Urinary bladder (tissue), 4 donors: Measurements from ENCODE around the gene LEPR. TPM values are rescaled to one million over a fixed set of nuclear protein-coding genes. Genes with fewer than 3 reads are reported as not detected.
"Not testable (repeated sequence)": the region's sequence is repeated elsewhere in the genome, so short reads cannot be mapped to it uniquely, and the experiment has no call there.

Source experiments
- DNase-seq: peaks from one replicate; pipeline ENCODE4 v3.0.0-alpha.2; 2015; ENCODE audit errors: extremely low spot score
- H3K27ac ChIP-seq: one replicate; pipeline ENCODE4 v1.5.1; 2013; ENCODE audit warnings: low read depth, mild to moderate bottlenecking, moderate library complexity
- H3K36me3 ChIP-seq: one replicate; pipeline ENCODE4 v1.6.1; 2013; ENCODE audit warnings: mild to moderate bottlenecking, moderate library complexity; ENCODE audit not compliant: insufficient read depth
- H3K4me1 ChIP-seq: one replicate; pipeline ENCODE4 v1.6.1; 2013; ENCODE audit warnings: mild to moderate bottlenecking, moderate library complexity; ENCODE audit not compliant: insufficient read depth
- H3K4me3 ChIP-seq: one replicate; pipeline ENCODE4 v1.5.1; 2013; ENCODE audit warnings: low read depth, low read length
- WGBS: extraction: QIAGEN DNeasy Blood & Tissue Kit; methylation state at CpG from one replicate; pipeline ENCODE4 v1.1.7; 2013; 5-methylcytosine and 5-hydroxymethylcytosine counted together
- polyA plus RNA-seq: library from polyadenylated mRNA; stranded (reverse); fragments of 200-250 nt; gene quantifications from one replicate; pipeline ENCODE4 v1.2.3, GENCODE V29; 2013
- small RNA-seq: library from RNA; depleted of rRNA; stranded (forward); fragments of <200 nt; gene quantifications from one replicate; pipeline ENCODE3, GENCODE V24; 2014
- total RNA-seq: library from RNA; depleted of rRNA; stranded (reverse); fragments of >200 nt; gene quantifications from one replicate; pipeline ENCODE4 v1.2.3, GENCODE V29; 2014
- donor health status: healthy with polysubstance abuse.
- donor health status: healthy.

Gene LEPR
- total and polyA plus RNA-seq, 2 donors, result 13.5 to 32.1 TPM

GRCh38 chr1:65457868-65458267 is 37.4 kb downstream of the LEPR start:
- Histone ChIP-seq H3K36me3 (no peaks in the 10 kb centered on the region), H3K27ac (no peak overlapping the region), H3K4me1 (no peaks in the 10 kb centered on the region), H3K4me3 (no peak overlapping the region)
- no peak for DNase-seq

DNA sequence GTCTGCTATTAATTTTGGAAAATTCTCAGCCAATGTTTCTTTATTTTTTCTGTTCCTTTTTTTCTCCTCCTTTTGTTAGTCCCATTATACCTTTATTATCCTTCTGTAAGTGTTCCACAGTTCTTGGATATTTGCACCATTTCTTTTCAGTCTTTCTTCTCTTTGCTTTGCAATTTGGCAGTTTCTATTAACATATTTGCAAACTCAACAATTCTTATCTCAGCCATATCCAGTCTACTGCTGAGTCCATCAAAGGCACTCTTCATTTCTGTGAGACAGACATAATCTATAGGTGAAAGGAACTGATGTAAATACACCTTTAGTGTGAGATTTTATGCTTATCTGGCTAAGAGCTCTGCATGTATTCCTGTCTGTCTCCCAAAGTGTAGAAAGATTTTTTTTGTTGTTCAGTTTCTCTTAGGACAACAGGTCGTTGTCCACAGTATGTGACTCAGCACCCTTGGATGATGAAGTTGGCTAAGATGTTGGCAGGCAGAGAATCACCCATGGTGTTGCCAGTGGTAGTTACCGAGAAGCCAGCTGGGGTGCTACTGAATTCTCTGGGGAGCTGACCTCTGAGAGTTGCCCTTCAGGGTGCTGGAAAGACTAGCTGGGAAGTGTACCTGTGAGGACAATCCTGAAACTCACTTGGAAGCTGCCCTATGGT is 38.4 kb downstream of the LEPR start:
- no peak for DNase-seq
- WGBS, result 86% methylated on average over 2 of the region's 2 CpGs
- Histone ChIP-seq H3K27ac (no peak overlapping the region), H3K36me3 (no peaks in the 10 kb centered on the region), H3K4me3 (no peak overlapping the region), H3K4me1 (no peaks in the 10 kb centered on the region)

DNA sequence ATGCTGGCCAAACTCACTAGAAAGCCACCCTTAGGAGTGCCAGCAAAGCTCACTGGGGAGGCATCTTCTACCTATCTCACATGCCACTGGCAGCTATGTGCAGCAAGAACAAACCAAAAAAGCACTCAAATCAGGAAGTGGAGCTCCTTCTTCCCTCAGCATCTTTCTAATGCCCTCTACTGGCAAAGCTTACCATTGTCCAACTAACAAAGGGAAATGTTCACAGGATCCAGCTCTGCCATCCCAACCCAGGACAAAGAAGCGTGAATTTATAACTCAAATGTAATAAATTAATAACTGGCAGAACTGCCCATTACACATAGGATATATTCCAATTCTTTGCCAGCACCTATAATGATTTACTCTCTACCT is 38.9 kb downstream of the LEPR start:
- no peak for DNase-seq
- Histone ChIP-seq H3K36me3 (no peaks in the 10 kb centered on the region), H3K4me3 (no peak overlapping the region), H3K4me1 (no peaks in the 10 kb centered on the region), H3K27ac (no peak overlapping the region)
- 84% methylated on average over 1 of the region's 1 CpG for WGBS

DNA sequence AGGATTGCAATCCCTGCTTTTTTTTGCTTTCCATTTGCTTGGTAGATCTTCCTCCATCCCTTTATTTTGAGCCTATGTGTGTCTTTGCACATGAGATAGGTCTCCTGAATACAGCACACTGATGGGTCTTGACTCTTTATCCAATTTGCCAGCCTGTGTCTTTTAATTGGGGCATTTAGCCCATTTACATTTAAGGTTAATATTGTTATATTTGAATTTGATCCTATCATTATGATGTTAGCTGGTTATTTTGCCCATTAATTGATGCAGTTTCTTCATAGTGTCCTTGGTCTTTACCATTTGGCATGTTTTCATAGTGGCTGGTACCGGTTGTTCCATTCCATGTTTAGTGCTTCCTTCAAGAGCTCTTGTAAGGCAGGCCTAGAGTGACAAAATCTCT is 45.4 kb downstream of the LEPR start:
- H3K27ac ChIP-seq, H3K4me3 ChIP-seq, DNase-seq, H3K4me1 ChIP-seq, H3K36me3 ChIP-seq: not testable (repeated sequence)
- 94% methylated on average over 1 of the region's 1 CpG for WGBS

DNA sequence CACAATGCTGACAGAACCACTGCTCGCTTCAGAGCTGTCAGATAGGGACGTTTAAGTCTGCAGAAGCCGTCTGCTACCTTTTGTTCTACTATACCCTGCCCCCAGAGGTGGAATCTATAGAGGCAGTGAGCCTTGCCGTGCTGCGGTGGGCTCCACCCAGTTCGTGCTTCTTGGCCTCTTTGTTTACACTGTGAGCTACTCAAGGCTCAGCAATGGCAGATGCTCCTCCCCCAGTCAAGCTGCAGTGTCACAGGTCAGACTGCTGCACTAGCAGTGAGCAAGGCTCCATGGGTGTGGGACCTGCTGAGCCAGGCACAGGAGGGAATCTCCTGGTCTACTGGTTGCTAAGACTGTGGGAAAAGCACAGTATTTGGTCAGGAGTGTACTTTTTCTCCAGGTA is 47.1 kb downstream of the LEPR start:
- Histone ChIP-seq H3K4me1 (peaks cover 3% of the 10 kb centered on the region), H3K4me3 (no peak overlapping the region), H3K36me3 (no peaks in the 10 kb centered on the region), H3K27ac (no peak overlapping the region)
- WGBS, result 48% methylated on average over 6 of the region's 6 CpGs
- DNase-seq, result no peak

- H3K27ac ChIP-seq, result no peak overlapping the region
- DNase-seq, result no peak
- WGBS, result 60% methylated on average over 4 of the region's 4 CpGs
- no peaks in the 10 kb centered on the region for H3K36me3 ChIP-seq
- peaks cover 3% of the 10 kb centered on the region for H3K4me1 ChIP-seq
- H3K4me3 ChIP-seq, result no peak overlapping the region
Measured at GRCh38 chr1:65469126-65469888, 48.8 kb downstream of the LEPR start.

DNA sequence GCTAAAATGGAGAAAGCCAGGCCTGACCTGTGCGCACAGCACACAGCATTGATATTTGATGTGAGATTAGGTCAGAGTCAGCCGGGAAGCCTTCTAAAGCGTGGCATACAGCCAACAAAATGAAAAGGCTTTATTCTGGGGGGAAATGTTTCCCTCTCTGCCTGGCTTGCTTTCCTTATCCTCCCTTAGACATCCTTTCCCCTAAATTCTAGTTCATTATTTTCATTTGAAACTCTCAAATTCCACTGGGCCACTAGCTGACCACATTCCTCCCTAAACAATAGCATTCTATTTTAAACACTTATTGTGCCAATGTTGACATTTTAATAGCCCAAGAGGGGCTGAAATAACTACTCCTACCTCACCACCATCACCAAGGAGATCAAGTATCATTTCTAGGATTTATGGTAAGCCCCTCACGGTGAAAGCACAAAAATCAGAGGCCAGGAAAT is 49.4 kb downstream of the LEPR start:
- Histone ChIP-seq H3K4me3 (no peak overlapping the region), H3K27ac (no peak overlapping the region), H3K4me1 (peaks cover 3% of the 10 kb centered on the region), H3K36me3 (no peaks in the 10 kb centered on the region)
- WGBS, result 47% methylated on average over 4 of the region's 4 CpGs
- no peak for DNase-seq

Small RNAs within 50 kb of the gene (small RNA-seq; reads per million reads assigned to genes)
- not detected for gene RNU2-15P

Other genes with a start within 250 kb of the LEPR start
- 5.6 TPM for gene DNAJC6, start 111.1 kb upstream of the LEPR start, total RNA-seq
- 2.9 TPM for gene DNAJC6, start 111.1 kb upstream of the LEPR start, polyA plus RNA-seq
- gene LEPROT, start within 50 bp of the LEPR start, total RNA-seq, result 85.0 TPM
- gene LEPROT, start within 50 bp of the LEPR start, polyA plus RNA-seq, result 74.5 TPM